Measurements from ENCODE around the gene MSI2. TPM values are rescaled to one million over a fixed set of nuclear protein-coding genes. Genes with fewer than 3 reads are reported as not detected.
A peak's percentile ranks its signal among the peaks of the same experiment; 100 is the strongest.

The MSI2 gene
- total RNA-seq, 4 donors from 2014 or later: 15.9 to 22.9 (median 17.0) TPM

- peaks cover 0 to 25% (median 5%) of the 10 kb centered on the region in 3 donors for H3K4me1 ChIP-seq
- no peak overlapping the region for H3K27ac ChIP-seq
- 88 to 94% methylated on average over 6 to 10 of the region's 10 CpGs for WGBS, 2 donors
- H3K27me3 ChIP-seq: peaks cover 0 to 6% (median 0%) of the 10 kb centered on the region in 4 donors
- H3K4me3 ChIP-seq: no peak overlapping the region
- TF ChIP-seq POLR2A (IDR thresholded peaks at IDR 0.05): no peak
- no peak for TF ChIP-seq CTCF (IDR thresholded peaks at IDR 0.05)
- no peaks in the 10 kb centered on the region for H3K9me3 ChIP-seq
- DNase-seq: no peak
- H3K36me3 ChIP-seq: no peaks in the 10 kb centered on the region
- intact Hi-C loops (cut with DNase I): no loop called here
Measured at GRCh38 chr17:57550016-57550415, 293.7 kb downstream of the MSI2 start.

- Histone ChIP-seq H3K4me1 (peaks cover 0 to 25% (median 5%) of the 10 kb centered on the region in 3 donors), H3K27me3 (peaks cover 0 to 6% (median 0%) of the 10 kb centered on the region in 4 donors), H3K9me3 (no peaks in the 10 kb centered on the region), H3K4me3 (no peak overlapping the region), H3K36me3 (no peaks in the 10 kb centered on the region), H3K27ac (no peak overlapping the region)
- WGBS, 2 donors: 86 to 91% methylated on average over 10 to 11 of the region's 11 CpGs
- intact Hi-C loops (cut with DNase I): no loop called here
- no peak for TF ChIP-seq POLR2A (IDR thresholded peaks at IDR 0.05)
- TF ChIP-seq CTCF (IDR thresholded peaks at IDR 0.05): no peak
- DNase-seq: no peak
Measured at GRCh38 chr17:57550668-57551315, 294.5 kb downstream of the MSI2 start.

- WGBS, 2 donors: 82 to 94% methylated on average over 6 to 9 of the region's 14 CpGs
- H3K27me3 ChIP-seq: peaks cover 0 to 6% (median 0%) of the 10 kb centered on the region in 4 donors
- peaks cover 0 to 26% (median 5%) of the 10 kb centered on the region in 3 donors for H3K4me1 ChIP-seq
- TF ChIP-seq POLR2A (IDR thresholded peaks at IDR 0.05) (no peak), CTCF (IDR thresholded peaks at IDR 0.05) (no peak)
- intact Hi-C loops (cut with DNase I): no loop called here
- no peaks in the 10 kb centered on the region for H3K36me3 ChIP-seq
- peak; percentile 57 for DNase-seq
- no peaks in the 10 kb centered on the region for H3K9me3 ChIP-seq
- H3K4me3 ChIP-seq: no peak overlapping the region
- no peak overlapping the region for H3K27ac ChIP-seq
Measured at GRCh38 chr17:57551321-57552079, 295.2 kb downstream of the MSI2 start.

- Histone ChIP-seq H3K27me3 (peaks cover 0 to 6% (median 0%) of the 10 kb centered on the region in 4 donors), H3K4me3 (no peak overlapping the region), H3K9me3 (no peaks in the 10 kb centered on the region), H3K36me3 (no peaks in the 10 kb centered on the region), H3K27ac (no peak overlapping the region), H3K4me1 (peaks cover 0 to 32% (median 9%) of the 10 kb centered on the region in 3 donors)
- DNase-seq: no peak
- 47 to 65% methylated on average over 7 to 8 of the region's 11 CpGs for WGBS, 2 donors
- TF ChIP-seq POLR2A (IDR thresholded peaks at IDR 0.05) (no peak), CTCF (IDR thresholded peaks at IDR 0.05) (peak; percentile 16 to 51 (median 39))
- intact Hi-C loops (cut with DNase I): no loop called here
Measured at GRCh38 chr17:57552114-57552624, 295.8 kb downstream of the MSI2 start.

GRCh38 chr17:57553526-57553925 lies 297.2 kb downstream of the MSI2 start:
- 62 to 67% methylated on average over 7 to 12 of the region's 12 CpGs for whole genome bisulfite sequencing, 2 donors
- Histone ChIP-seq H3K4me3 (no peak overlapping the region), H3K4me1 (peaks cover 0 to 46% (median 20%) of the 10 kb centered on the region in 3 donors), H3K9me3 (no peaks in the 10 kb centered on the region), H3K27me3 (peaks cover 0 to 6% (median 0%) of the 10 kb centered on the region in 4 donors), H3K36me3 (no peaks in the 10 kb centered on the region), H3K27ac (no peak overlapping the region)
- TF ChIP-seq CTCF (IDR thresholded peaks at IDR 0.05) (no peak), POLR2A (IDR thresholded peaks at IDR 0.05) (no peak)
- intact Hi-C loops (cut with DNase I): no loop called here
- DNase-seq: no peak
